HG02852 (cell line): Measurements from ENCODE around the gene TP73.

ENCODE experiments used
- ATAC-seq: cut with Tn5 transposase; IDR thresholded peaks from one replicate; pipeline ENCODE4 v1.9.1; 2021; ENCODE audit warnings: mild to moderate bottlenecking, moderate library complexity; ENCODE audit not compliant: unreplicated experiment

TP73 gene

DNA sequence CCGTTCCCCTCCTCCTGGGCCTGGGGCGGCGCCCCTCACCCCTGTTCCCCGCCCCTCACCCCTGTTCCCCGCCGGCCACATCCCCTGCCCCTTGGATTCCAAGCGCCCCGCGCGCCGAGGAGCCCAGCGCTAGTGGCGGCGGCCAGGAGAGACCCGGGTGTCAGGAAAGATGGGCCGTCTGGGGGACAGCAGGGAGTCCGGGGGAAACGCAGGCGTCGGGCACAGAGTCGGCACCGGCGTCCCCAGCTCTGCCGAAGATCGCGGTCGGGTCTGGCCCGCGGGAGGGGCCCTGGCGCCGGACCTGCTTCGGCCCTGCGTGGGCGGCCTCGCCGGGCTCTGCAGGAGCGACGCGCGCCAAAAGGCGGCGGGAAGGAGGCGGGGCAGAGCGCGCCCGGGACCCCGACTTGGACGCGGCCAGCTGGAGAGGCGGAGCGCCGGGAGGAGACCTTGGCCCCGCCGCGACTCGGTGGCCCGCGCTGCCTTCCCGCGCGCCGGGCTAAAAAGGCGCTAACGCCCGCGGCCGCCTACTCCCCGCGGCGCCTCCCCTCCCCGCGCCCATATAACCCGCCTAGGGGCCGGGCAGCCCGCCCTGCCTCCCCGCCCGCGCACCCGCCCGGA, at the start of gene TP73:
Gene TP73 (plus strand): TSS at position 587 of the 618 bp plus-strand sequence. CDS start 29,850 bp downstream, outside the sequence.
- ATAC-seq = no peak

DNA sequence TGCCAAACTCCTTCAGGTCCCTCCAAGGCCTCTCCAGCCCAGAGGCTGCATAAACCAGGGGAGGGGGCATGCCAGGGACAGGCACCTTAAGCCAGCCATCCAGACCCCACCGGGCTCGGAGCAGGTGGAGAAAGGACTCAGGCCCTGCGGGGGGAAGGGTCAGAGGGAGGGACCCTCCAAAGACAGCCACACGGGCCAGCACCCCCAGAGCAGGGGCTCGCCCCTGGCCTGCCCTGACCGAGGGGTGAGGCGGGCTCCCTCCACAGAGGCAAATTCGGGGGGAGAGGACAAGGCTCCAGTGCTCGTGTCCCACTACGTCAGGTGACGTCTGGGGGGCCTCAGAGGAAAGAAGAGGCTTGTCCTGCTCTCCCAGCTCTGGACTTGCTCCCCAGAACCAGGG, 49.2 kb upstream of the TP73 start:
- no peak for ATAC-seq

DNA sequence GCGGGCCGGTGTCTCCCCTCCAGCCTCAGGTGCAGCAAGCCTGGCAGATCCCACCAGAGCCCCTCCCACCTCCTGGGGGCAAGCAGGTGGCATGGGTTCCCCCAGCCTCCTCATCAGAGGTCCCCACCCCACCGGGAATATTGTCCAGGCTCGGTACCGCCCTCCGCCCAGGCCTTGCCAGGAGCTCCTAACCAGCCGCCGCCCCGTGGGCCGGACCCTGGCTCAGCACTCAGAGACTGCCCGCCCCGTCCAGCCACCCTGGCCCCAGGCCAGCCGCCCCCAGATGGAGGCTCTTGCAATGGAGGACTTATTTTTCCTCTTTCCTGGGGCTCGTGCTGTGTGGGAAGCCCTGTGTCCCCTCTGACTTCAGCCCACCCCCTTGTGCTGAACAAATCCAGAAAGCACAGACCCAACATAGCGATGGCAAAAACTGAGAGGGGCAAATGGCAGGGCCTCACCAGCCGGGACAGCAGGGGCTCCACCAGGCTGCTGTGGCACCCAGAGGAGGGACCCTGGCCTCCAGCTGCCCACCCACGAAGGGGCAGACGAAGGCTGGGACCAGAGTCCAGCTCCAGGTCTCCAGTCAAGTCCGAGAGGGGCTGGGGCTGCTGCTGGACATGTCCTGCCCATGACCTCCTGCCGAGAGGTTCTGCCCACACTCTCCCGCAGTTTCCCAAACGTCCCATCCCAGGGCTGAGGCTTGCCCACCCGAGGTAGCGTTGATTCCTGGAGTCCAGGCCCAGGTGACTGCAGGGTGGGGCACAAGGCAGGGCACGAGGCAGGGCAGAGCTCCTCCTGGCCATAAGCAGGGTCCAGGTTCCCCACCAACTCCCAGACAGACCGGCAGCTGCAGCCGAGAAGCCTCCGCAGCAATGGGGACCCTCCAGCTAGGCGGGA, 48.5 kb upstream of the TP73 start:
- no peak for ATAC-seq

GRCh38 chr1:3604468-3604974, 47.8 kb upstream of the TP73 start:
- ATAC-seq = no peak

GRCh38 chr1:3604997-3605823, 47.1 kb upstream of the TP73 start:
- ATAC-seq = no peak

- no peak for ATAC-seq
Observed at GRCh38 chr1:3606779-3607702, 45.3 kb upstream of the TP73 start.

DNA sequence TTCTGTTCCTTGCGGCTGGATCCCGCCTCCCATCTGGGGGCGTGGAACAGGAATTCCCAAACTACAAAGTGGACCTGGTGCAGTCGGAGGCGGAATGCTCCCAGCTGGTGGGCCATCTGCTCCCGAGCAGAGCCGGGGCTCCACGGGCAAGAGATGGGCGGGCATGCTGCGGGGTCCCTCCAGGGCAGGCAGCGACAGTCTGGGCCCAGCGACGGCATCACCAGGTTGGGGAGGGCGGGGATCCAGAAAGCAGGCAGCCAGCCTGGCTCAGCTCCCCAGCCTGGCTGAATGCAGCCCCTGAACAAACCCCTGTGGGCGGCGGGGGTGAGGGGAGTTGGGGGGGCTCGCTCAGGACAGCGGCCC, 44.6 kb upstream of the TP73 start:
- ATAC-seq = no peak

DNA sequence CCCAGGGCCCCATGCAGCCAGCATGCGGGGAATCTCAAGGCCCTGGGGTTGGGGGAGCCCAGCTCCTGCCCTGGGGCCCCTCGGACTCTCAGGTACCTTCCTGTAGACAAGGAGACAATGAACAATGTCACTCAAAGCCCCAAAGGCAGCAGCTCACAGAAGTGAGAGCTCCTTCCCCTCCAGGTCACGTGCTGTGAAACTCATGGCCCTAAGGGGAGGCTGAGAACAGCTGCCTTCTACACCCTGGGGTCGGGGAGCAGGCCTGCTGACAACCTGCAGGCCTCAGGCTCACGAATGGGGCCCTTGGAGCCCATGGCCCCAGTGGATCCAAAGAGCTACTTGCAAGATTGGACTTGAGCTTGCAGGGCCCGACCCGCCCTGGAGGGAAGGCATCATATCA, 44.2 kb upstream of the TP73 start:
- ATAC-seq = no peak

DNA sequence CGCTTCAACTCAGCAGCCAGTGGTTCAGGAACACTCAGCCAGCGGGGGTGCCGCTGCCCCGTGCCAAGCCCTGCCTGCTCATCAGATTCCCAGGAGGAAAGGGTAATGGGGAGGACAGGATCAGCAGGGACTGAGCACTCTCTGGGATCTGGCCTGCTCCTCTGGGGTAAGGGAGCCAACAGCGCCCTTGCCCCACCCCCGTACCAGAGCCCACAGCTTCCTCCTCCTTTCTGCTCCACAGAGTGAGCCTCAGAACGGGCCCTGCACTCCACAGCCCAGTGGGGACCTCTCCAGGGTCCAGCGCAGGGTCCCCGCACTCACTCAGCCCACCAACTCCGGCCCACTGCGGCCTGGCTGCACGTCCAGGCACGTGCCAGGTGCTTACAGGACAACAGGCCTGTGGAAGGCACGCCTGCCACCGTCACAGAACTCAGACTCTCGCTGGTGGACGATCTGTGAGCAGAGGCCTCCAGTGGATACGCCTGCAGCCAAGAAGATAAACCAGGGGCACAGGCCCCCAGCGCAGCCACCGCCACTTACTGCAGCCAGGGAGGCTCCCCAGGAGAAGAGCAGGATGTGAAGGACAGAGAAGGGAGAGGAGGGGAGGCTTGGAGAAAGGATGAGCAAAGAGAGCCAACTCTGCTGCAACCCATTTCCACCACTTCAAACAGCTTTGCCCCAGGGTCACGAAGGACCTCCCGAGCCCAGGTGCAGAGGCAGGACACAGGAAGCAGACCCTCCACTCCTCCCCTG, 43.1 kb upstream of the TP73 start:
- no peak for ATAC-seq

GRCh38 chr1:3609769-3610526, 42.4 kb upstream of the TP73 start:
- ATAC-seq = no peak

DNA sequence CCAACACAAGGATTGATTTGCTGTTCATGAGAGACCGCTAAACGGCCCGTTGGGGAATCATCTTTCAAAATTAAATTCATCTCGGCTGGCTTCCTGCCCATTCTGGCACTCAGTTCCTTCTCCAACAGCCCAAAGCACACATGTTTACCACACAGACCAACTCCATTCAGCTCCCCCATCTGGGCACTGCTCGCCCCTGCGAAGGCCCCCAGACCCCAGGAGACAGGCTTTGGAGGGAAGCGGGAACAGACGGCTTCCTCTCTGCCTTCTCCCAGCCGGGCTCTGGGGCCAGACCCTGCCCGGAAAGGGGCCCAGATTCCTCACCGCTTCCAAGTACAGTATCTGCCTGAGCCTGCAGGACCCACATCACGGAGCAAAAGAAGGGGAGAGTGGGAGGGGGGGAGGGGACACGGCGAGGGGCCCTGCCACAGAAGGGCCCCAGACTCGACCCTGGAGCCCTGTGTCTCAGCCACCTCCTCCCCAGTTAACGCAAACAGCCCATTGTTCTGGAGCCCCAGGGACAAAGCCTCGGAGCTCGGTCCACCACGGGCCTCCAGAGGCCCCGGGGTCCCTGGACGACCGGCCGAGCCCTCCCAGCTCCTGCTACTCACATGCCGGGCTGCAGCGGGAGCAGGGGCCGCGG, 41.7 kb upstream of the TP73 start:
- ATAC-seq = no peak

DNA sequence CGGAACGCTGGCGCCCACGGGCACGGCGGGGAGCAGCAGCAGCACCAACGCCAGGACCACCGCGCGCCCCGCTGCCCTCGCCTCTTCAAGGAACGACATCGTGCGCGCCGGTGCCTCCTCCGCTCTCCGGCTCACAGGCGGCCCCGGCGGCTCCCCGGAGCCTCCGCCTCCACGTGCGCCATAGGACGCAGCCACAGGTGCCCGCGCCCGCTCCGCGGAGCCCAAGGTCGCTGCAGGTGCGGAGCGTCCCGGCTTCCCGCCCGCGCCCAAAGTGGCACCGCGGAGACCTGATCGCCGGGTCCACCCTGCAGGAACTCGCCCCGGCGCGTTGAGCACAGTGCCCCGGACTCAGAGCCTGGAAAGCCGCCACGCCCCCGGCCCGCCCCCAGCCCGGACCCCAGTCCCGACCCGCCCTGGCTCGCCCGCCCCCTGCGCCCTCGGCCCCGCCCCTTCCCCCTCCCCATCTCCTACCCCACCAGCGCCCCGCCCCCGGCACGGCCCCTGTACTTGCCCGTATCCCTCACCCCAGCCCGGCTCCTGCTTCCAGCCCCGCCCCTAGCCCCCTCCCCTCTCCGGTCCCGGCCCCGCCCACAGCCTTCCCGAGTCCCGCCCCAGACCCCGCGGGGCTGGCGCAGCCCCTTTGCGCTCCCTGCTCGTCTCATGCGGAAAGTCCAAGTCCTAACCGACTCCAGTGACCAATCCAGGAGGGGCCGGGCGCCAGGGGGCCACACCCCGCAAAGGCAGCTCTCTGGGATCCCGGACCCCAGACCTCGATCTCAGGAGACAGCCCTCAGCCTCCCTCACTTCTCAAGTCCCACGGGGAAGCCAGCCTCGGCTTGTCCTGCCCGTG, 40.9 kb upstream of the TP73 start, which contains the start of gene MEGF6:
Gene MEGF6 (minus strand): TSS at position 339 of the 850 bp plus-strand sequence. CDS start 240 bp downstream, at position 99.
- no peak for ATAC-seq

DNA sequence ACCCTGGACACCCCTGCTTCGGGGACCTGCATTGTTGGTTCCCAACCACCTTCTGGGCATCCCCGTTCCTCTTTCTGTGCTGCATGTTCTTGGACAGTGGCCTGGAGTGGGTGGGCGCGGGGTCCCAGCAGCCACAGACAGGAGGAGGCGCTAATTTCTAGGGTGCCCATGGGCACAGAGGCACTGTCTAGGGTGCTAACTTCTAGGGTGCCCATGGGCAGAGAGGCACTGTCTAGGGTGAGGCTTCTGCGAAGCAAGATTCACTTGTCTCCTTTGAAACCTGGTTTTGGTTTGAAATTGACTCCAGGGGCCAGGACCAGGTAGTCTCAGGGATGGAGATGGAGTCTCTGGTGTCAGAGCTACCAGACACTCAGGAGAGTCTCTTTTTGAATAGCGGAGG, 40.2 kb upstream of the TP73 start:
- ATAC-seq = no peak

GRCh38 chr1:3614755-3615742, 37.3 kb upstream of the TP73 start:
- ATAC-seq = no peak

- no peak for ATAC-seq
Observed at GRCh38 chr1:3616861-3617260, 35.5 kb upstream of the TP73 start.

GRCh38 chr1:3617806-3618345, 34.4 kb upstream of the TP73 start:
- ATAC-seq = no peak
